B cell (primary cell): Measurements from ENCODE around the gene ALKAL2. TPM values are rescaled to one million over a fixed set of nuclear protein-coding genes. Genes with fewer than 3 reads are reported as not detected.

Experiments
- ATAC-seq: fragments of 200-7000 bp; cut with Tn5 transposase; one replicate; pipeline ENCODE4 v1.10.0; 2021; ENCODE audit warnings: low read depth, mild to moderate bottlenecking, moderate number of reproducible peaks, moderate library complexity
- CTCF ChIA-PET: fragments of 350-600 bp; sonication (Branson Sonifier 250); formaldehyde crosslinking; loops from one replicate; lab custom pipeline; 2021; ENCODE audit warnings: antibody characterized with exemption, inconsistent platforms; lab: Charles Lee
- POLR2A ChIA-PET: fragments of 350-600 bp; sonication (Branson Sonifier 250); formaldehyde crosslinking; loops from one replicate; lab custom pipeline; 2021; ENCODE audit warnings: antibody characterized with exemption; lab: Charles Lee
- DNase-seq: peaks from one replicate; pipeline ENCODE4 v3.0.0; 2013
- H2AFZ ChIP-seq: 2 replicates; pipeline ENCODE4 v1.6.1; 2012; ENCODE audit warnings: mild to moderate bottlenecking, low read depth, low read length; ENCODE audit not compliant: insufficient read depth, poor library complexity, severe bottlenecking
- H3K27ac ChIP-seq, 2 donors: 1 replicate in 1 of 2; 2 replicates in 1 of 2; pipeline ENCODE4 v1.5.1; 2012 to 2013; ENCODE audit warnings: low read length in 2 of 2, mild to moderate bottlenecking in 2 of 2, moderate library complexity in 1 of 2
- H3K27me3 ChIP-seq, 4 experiments: fragments of 200-600 bp in 1 of 4; sonication (generic) in 1 of 4; replicated peaks in 1 of 4; 1 replicate in 2 of 4; 2 replicates in 2 of 4; pipeline versions ENCODE4 v1.6.1 to v1.7.0; 2013 to 2016; ENCODE audit warnings: low read length in 3 of 4, mild to moderate bottlenecking in 2 of 4, mixed read lengths in 1 of 4, moderate library complexity in 1 of 4; ENCODE audit not compliant: insufficient read depth in 4 of 4, control insufficient read depth in 3 of 4; ENCODE audit errors: control extremely low read depth in 1 of 4
- H3K36me3 ChIP-seq, 2 experiments: replicated peaks in 1 of 2; 1 replicate in 1 of 2; 2 replicates in 1 of 2; pipeline versions ENCODE4 v1.6.1 to v1.7.1; 2013; ENCODE audit warnings: low read length in 1 of 2; ENCODE audit not compliant: insufficient read depth in 2 of 2, control insufficient read depth in 1 of 2; ENCODE audit errors: control extremely low read depth in 1 of 2, extremely low read depth in 1 of 2
- H3K4me1 ChIP-seq, 2 donors: fragments of 200-600 bp in 1 of 2; sonication (generic) in 1 of 2; 1 replicate in 1 of 2; 2 replicates in 1 of 2; pipeline versions ENCODE4 v1.5.1 to v1.6.1; 2013 to 2017; ENCODE audit warnings: low read length in 2 of 2; ENCODE audit not compliant: control insufficient read depth in 2 of 2, insufficient read depth in 2 of 2
- H3K4me2 ChIP-seq: replicated peaks from 2 replicates; pipeline ENCODE3; 2012; ENCODE audit warnings: mild to moderate bottlenecking, low read depth, low read length; ENCODE audit not compliant: poor library complexity, severe bottlenecking
- H3K4me3 ChIP-seq, 5 experiments: fragments of 200-600 bp in 1 of 5; sonication (generic) in 1 of 5; 1 replicate in 3 of 5; 2 replicates in 2 of 5; pipeline versions ENCODE4 v1.5.1 to v1.7.0; 2011 to 2016; ENCODE audit warnings: low read length in 4 of 5, mild to moderate bottlenecking in 4 of 5, low read depth in 2 of 5, control low read depth in 1 of 5, moderate library complexity in 1 of 5; ENCODE audit not compliant: insufficient read depth in 1 of 5; ENCODE audit errors: control extremely low read depth in 1 of 5, extremely low read depth in 1 of 5
- H3K79me2 ChIP-seq: fragments of 200-600 bp; sonication (generic); one replicate; pipeline ENCODE4 v1.6.0; 2016; ENCODE audit warnings: low read length; ENCODE audit not compliant: control insufficient read depth, insufficient read depth
- H3K9ac ChIP-seq: fragments of 200-600 bp; sonication (generic); 2 replicates; pipeline ENCODE4 v1.6.1; 2017; ENCODE audit warnings: mild to moderate bottlenecking, low read length, moderate library complexity
- H3K9me3 ChIP-seq, 3 donors: one replicate each; pipeline versions ENCODE4 v1.6.1 to v1.7.1; 2013; ENCODE audit warnings: low read length in 2 of 3; ENCODE audit not compliant: control insufficient read depth in 2 of 3, insufficient read depth in 1 of 3; ENCODE audit errors: control extremely low read depth in 1 of 3
- H4K20me1 ChIP-seq: 2 replicates; pipeline ENCODE4 v1.6.0; 2012; ENCODE audit warnings: mild to moderate bottlenecking, low read length; ENCODE audit not compliant: insufficient read depth, control insufficient read depth, poor library complexity, severe bottlenecking
- H3K27ac Mint-ChIP-seq: one replicate; pipeline ENCODE4 v1.8.0; 2021; ENCODE audit warnings: mixed read lengths
- H3K27me3 Mint-ChIP-seq: one replicate; pipeline ENCODE4 v1.8.0; 2021; ENCODE audit warnings: mixed read lengths
- H3K4me1 Mint-ChIP-seq: one replicate; pipeline ENCODE4 v1.8.0; 2021; ENCODE audit warnings: mixed read lengths
- H3K4me3 Mint-ChIP-seq: one replicate; pipeline ENCODE4 v1.8.0; 2021; ENCODE audit warnings: mixed read lengths
- H3K9me3 Mint-ChIP-seq: one replicate; pipeline ENCODE4 v1.8.0; 2022; ENCODE audit warnings: mixed read lengths; ENCODE audit not compliant: insufficient read depth
- EZH2 ChIP-seq: IDR thresholded peaks from 2 replicates; pipeline ENCODE4 v1.6.1; 2012; ENCODE audit warnings: borderline replicate concordance, low read depth, mild to moderate bottlenecking, moderate library complexity, low read length; ENCODE audit not compliant: insufficient read depth, poor library complexity, severe bottlenecking
- WGBS: methylation state at CpG from one replicate; pipeline ENCODE4 v1.1.5; 2013; ENCODE audit warnings: missing lambda C conversion rate; ENCODE audit not compliant: insufficient coverage; 5-methylcytosine and 5-hydroxymethylcytosine counted together
- intact Hi-C: fragments of 100-400 bp; cut with micrococcal nuclease; formaldehyde crosslinking; loops from one replicate; pipeline ENCODE4 v1.10.0; 2022
- polyA plus RNA-seq: library from polyadenylated mRNA; depleted of rRNA; stranded (reverse); fragments of >200 nt; gene quantifications from 2 replicates; pipeline ENCODE4 v1.2.3, GENCODE V29; 2012
- total RNA-seq, 2 donors: library from RNA; stranded (reverse); fragments of 120-200 nt in 1 of 2; gene quantifications; 1 replicate in 1 of 2; 2 replicates in 1 of 2; pipeline versions ENCODE4 v1.2.3 to v1.2.4, GENCODE V29; 2013 to 2022

ALKAL2 gene
- total and polyA plus RNA-seq, 2 donors (not counting 1 experiment from before 2014, with no cell fraction given): 0.79 to 5.3 TPM

DNA sequence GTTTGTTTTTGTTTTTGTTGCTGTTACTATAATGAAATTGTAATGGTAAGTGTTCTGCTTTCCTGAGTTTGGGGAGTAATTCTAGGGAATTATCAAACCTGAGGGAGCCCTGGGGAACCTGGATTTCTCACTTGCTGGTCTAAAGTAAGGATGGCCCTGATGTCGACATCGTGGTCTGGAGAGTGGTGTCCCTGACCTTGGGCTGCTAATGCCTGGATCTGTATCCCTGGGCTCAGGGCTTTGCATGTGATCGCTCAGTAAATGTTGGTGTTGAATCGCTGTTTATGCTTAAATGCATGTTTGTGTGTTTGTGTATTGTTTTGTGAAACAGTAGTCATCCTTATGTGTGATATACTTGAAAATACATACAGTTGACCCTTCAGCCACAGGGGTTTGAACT lies 17.0 kb downstream of the ALKAL2 start:
- intact Hi-C loops: no loop called here
- peaks cover 10 to 21% of the 10 kb centered on the region in 2 donors for H3K4me1 ChIP-seq
- no peak overlapping the region for H3K4me2 ChIP-seq
- ChIA-PET CTCF (no interaction called here), POLR2A (no interaction called here)
- DNase-seq (no peak), ATAC-seq (no peak)
- no peak overlapping the region for H3K27ac Mint-ChIP-seq
- H4K20me1 ChIP-seq: peaks cover 86% of the 10 kb centered on the region
- 100% methylated on average over 4 of the region's 4 CpGs for WGBS
- TF ChIP-seq EZH2: no peak
- no peaks in the 10 kb centered on the region for H3K9me3 ChIP-seq
- no peak overlapping the region for H2AFZ ChIP-seq
- no peaks in the 10 kb centered on the region for H3K27me3 ChIP-seq
- H3K27me3 Mint-ChIP-seq: no peaks in the 10 kb centered on the region
- H3K4me3 Mint-ChIP-seq: no peak overlapping the region
- H3K4me3 ChIP-seq: no peak overlapping the region
- no peaks in the 10 kb centered on the region for H3K9me3 Mint-ChIP-seq
- no peak overlapping the region for H3K9ac ChIP-seq
- H3K79me2 ChIP-seq: peaks cover 75% of the 10 kb centered on the region
- peaks cover 51% of the 10 kb centered on the region for H3K4me1 Mint-ChIP-seq
- H3K27ac ChIP-seq: no peak overlapping the region
- peaks cover 0 to 38% of the 10 kb centered on the region in 2 experiments for H3K36me3 ChIP-seq

DNA sequence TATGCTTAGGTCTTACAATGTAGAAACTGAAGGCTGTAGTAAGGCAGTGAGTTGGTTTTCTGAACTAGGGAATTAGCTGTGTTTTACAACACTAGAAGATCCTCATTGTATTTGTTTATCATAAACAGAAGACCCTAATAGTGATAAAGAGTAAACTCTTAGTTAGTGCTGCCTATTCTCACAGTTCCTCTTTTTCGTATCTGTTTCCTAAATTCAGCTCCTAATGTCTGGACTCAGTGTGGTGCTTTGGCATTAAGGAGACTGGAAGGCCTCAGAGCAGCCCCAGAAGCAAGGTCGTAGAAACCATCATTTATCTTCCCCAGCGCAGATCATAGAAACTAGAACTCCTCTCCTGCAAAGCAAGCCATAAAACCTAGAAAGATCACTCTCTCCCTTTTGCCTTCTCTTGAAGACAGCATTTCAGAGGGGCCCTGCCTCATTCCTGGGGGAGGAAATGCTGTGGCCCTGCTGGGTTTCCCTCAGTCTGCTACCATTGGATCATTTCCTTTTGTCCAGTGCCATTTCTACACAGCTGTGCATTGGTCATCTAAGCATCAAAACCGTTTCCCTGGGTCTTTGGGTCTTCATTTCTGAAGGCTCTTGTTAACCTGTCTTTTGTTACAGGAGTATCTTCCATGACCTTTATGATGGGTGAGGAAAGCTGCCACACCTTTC lies 18.4 kb downstream of the ALKAL2 start:
- peaks cover 75% of the 10 kb centered on the region for H4K20me1 ChIP-seq
- no peaks in the 10 kb centered on the region for H3K27me3 ChIP-seq
- Mint-ChIP-seq H3K27me3 (no peaks in the 10 kb centered on the region), H3K27ac (no peak overlapping the region), H3K4me3 (no peak overlapping the region), H3K9me3 (no peaks in the 10 kb centered on the region), H3K4me1 (peaks cover 54% of the 10 kb centered on the region)
- WGBS: 80% methylated on average over 2 of the region's 4 CpGs
- no peak overlapping the region for H3K27ac ChIP-seq
- CTCF ChIA-PET: no interaction called here
- no peak overlapping the region for H3K9ac ChIP-seq
- TF ChIP-seq EZH2: no peak
- no peak for ATAC-seq
- peaks cover 0 to 35% of the 10 kb centered on the region in 2 experiments for H3K36me3 ChIP-seq
- no peak overlapping the region for H3K4me2 ChIP-seq
- H3K4me1 ChIP-seq: peaks cover 11 to 19% of the 10 kb centered on the region in 2 donors
- H3K79me2 ChIP-seq: peaks cover 84% of the 10 kb centered on the region
- no peaks in the 10 kb centered on the region for H3K9me3 ChIP-seq
- no peak overlapping the region for H3K4me3 ChIP-seq
- intact Hi-C loops: loop anchor here (10.0 kb wide), 1 partner anchor 195 kb away; no protein-coding TSS in a partner anchor
- H2AFZ ChIP-seq: no peak overlapping the region
- POLR2A ChIA-PET: no interaction called here
- DNase-seq: no peak
